OCI-LY3 (cell line): ENCODE results near the gene RPS6KC1.
"Not testable (repeated sequence)": the region's sequence is repeated elsewhere in the genome, so short reads cannot be mapped to it uniquely, and the experiment has no call there.

Experiments used
- H2AFZ ChIP-seq: fragments of 200-600, 300-600 bp; shearing (Covaris generic); 2 replicates; pipeline ENCODE4 v1.6.0; 2014; ENCODE audit warnings: antibody characterized with exemption, low read depth, low read length
- H3K27ac ChIP-seq: fragments of 200-600, 300-600 bp; sonication (generic); 2 replicates; pipeline ENCODE4 v1.5.1; 2014; ENCODE audit warnings: mild to moderate bottlenecking, low read length, moderate library complexity, mixed read lengths
- H3K27me3 ChIP-seq: fragments of 200-600, 300-600 bp; sonication (generic); 2 replicates; pipeline ENCODE4 v1.6.1; 2014; ENCODE audit warnings: low read depth, low read length, mixed read lengths
- H3K36me3 ChIP-seq: fragments of 200-600, 300-600 bp; sonication (generic); replicated peaks from 2 replicates; pipeline ENCODE3; 2014; ENCODE audit warnings: low read depth, low read length, mixed read lengths
- H3K4me1 ChIP-seq: fragments of 300-600, 200-600 bp; sonication (generic); 2 replicates; pipeline ENCODE4 v1.6.1; 2014; ENCODE audit warnings: low read length, mixed read lengths
- H3K4me2 ChIP-seq: fragments of 200-600, 300-600 bp; sonication (generic); 2 replicates; pipeline ENCODE4 v1.6.1; 2014; ENCODE audit warnings: low read length, mixed read lengths
- H3K4me3 ChIP-seq: fragments of 300-600, 200-600 bp; sonication (generic); 2 replicates; pipeline ENCODE4 v1.5.1; 2014; ENCODE audit warnings: antibody characterized with exemption, mild to moderate bottlenecking, low read length, moderate library complexity
- H3K79me2 ChIP-seq: fragments of 300-600, 200-600 bp; shearing (Covaris generic); 2 replicates; pipeline ENCODE4 v1.6.1; 2014; ENCODE audit warnings: mild to moderate bottlenecking, low read length, mixed read lengths
- H3K9ac ChIP-seq: fragments of 300-600, 200-600 bp; shearing (Covaris generic); 2 replicates; pipeline ENCODE4 v1.6.0; 2014; ENCODE audit warnings: mild to moderate bottlenecking, low read length, moderate library complexity
- H3K9me3 ChIP-seq: fragments of 200-600, 300-600 bp; shearing (Covaris generic); 2 replicates; pipeline ENCODE4 v1.6.1; 2014; ENCODE audit warnings: low read length, mixed read lengths; ENCODE audit not compliant: insufficient read depth
- H4K20me1 ChIP-seq: fragments of 200-600, 300-600 bp; sonication (generic); 2 replicates; pipeline ENCODE4 v1.6.1; 2016; ENCODE audit warnings: low read length, mixed read lengths; ENCODE audit not compliant: insufficient read depth
- EZH2phosphoT487 ChIP-seq: fragments of 200-600 bp; shearing (Covaris generic); IDR thresholded peaks from 2 replicates; pipeline ENCODE4 v1.6.1; 2018; ENCODE audit warnings: antibody characterized with exemption, mixed run types, low read depth
- TF ChIP-seq, protein P1 (sequence below): fragments of 200-600, 300-600 bp; sonication (generic); IDR thresholded peaks from 2 replicates; pipeline ENCODE4 v1.5.1; 2014; ENCODE audit warnings: antibody characterized with exemption, low read length, low read depth

The RPS6KC1 gene

DNA sequence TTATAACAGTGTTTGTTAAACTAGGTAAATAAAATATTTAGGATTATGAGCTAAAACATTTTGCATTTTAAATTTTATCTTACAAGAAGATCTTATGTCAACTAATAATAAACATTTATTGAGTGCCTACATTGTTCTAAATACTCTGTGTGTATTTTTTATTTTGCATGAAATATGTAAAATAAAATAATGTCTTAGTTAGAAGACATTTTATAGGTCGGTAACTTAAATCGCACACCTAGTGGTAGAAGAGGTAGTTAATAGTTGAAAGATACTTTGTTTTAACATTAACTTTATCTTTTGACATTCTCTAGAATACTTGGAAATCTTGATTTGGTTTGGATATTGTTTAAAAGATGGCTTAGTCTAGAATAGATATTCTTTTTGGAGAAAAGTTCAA is 60.5 kb downstream of the RPS6KC1 start:
- TF ChIP-seq, protein P1, sequence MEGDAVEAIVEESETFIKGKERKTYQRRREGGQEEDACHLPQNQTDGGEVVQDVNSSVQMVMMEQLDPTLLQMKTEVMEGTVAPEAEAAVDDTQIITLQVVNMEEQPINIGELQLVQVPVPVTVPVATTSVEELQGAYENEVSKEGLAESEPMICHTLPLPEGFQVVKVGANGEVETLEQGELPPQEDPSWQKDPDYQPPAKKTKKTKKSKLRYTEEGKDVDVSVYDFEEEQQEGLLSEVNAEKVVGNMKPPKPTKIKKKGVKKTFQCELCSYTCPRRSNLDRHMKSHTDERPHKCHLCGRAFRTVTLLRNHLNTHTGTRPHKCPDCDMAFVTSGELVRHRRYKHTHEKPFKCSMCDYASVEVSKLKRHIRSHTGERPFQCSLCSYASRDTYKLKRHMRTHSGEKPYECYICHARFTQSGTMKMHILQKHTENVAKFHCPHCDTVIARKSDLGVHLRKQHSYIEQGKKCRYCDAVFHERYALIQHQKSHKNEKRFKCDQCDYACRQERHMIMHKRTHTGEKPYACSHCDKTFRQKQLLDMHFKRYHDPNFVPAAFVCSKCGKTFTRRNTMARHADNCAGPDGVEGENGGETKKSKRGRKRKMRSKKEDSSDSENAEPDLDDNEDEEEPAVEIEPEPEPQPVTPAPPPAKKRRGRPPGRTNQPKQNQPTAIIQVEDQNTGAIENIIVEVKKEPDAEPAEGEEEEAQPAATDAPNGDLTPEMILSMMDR = no peak
- TF ChIP-seq EZH2phosphoT487 = no peak
- Histone ChIP-seq H3K9ac (peak overlapping the region; percentile 52), H3K79me2 (peaks cover 11% of the 10 kb centered on the region), H4K20me1 (no peaks in the 10 kb centered on the region), H2AFZ (no peak overlapping the region), H3K36me3 (peaks cover 12% of the 10 kb centered on the region), H3K9me3 (no peaks in the 10 kb centered on the region; the same call in 1 of the 2 replicates), H3K27me3 (no peaks in the 10 kb centered on the region), H3K4me2 (peak overlapping the region; percentile 78), H3K4me3 (peak overlapping the region; percentile 53), H3K27ac (peak overlapping the region; percentile 84), H3K4me1 (peaks cover 29% of the 10 kb centered on the region)

DNA sequence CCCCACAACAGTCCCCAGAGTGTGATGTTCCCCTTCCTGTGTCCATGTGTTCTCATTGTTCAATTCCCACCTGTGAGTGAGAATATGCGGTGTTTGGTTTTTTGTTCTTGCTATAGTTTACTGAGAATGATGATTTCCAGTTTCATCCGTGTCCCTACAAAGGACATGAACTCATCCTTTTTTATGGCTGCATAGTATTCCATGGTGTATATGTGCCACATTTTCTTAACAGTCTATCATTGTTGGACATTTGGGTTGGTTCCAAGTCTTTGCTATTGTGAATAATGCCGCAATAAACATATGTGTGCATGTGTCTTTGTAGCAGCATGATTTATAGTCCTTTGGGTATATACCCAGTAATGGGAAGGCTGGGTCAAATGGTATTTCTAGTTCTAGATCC is 61.7 kb downstream of the RPS6KC1 start:
- not testable (repeated sequence) for H4K20me1 ChIP-seq, H2AFZ ChIP-seq, H3K27ac ChIP-seq, H3K27me3 ChIP-seq, H3K4me2 ChIP-seq, H3K9ac ChIP-seq, H3K4me3 ChIP-seq, H3K9me3 ChIP-seq
- Histone ChIP-seq H3K79me2 (peaks cover 11% of the 10 kb centered on the region), H3K36me3 (peaks cover 11% of the 10 kb centered on the region), H3K4me1 (peaks cover 37% of the 10 kb centered on the region)

DNA sequence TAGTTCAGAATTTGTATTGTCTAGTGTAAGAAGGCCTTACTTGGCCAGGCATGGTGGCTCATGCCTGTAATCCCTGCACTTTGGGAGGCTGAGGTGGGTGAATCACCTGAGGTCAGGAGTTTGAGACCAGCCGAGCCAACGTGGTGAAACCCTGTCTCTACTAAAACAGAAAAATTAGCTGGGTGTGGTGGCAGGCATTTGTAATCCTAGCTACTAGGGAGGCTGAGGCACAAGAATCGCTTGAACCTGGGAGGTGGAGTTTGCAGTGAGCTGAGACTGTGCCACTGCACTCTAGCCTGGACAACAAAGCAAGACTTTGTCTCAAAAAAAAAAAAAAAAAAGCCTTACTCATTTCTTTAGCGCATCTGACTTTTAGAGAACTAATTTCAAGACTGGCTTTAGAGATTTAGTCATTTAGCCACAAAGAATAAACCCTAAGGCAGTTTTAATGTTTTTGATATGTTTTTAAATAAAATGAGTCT is 66.7 kb downstream of the RPS6KC1 start:
- H3K4me3 ChIP-seq, H3K9me3 ChIP-seq, H2AFZ ChIP-seq, H3K79me2 ChIP-seq, H3K36me3 ChIP-seq, H4K20me1 ChIP-seq, H3K27me3 ChIP-seq, H3K9ac ChIP-seq: not testable (repeated sequence)
- Histone ChIP-seq H3K4me1 (peaks cover 41% of the 10 kb centered on the region), H3K4me2 (peak overlapping the region; percentile 46), H3K27ac (peak overlapping the region; percentile 26; the same call in 1 of the 2 replicates)

DNA sequence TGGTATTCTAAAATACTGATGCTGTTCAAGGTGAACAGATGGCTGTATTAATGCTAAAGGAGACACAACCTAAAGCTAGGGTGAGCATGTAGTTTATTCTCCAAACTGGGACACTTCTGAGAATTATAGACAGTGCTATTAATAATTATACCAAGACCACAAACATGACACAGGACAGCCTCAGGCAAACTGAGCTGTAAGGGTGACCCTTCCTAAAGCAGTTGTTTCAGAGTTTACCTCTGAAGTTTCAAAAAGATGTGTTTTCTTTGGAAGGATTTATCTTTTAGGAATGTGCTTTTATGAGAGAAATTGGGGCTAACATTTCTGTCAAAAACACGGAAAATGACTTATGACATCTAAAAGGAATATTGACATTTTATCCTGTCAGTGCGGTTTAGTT is 68.8 kb downstream of the RPS6KC1 start:
- Histone ChIP-seq H3K4me1 (peaks cover 43% of the 10 kb centered on the region), H4K20me1 (no peaks in the 10 kb centered on the region), H3K9me3 (no peaks in the 10 kb centered on the region; the same call in 1 of the 2 replicates), H2AFZ (no peak overlapping the region), H3K27ac (no peak overlapping the region), H3K79me2 (peaks cover 3% of the 10 kb centered on the region; the same call in 1 of the 2 replicates), H3K4me3 (no peak overlapping the region), H3K27me3 (no peaks in the 10 kb centered on the region), H3K36me3 (peaks cover 7% of the 10 kb centered on the region), H3K9ac (no peak overlapping the region), H3K4me2 (no peak overlapping the region)
- TF ChIP-seq EZH2phosphoT487 = no peak
- TF ChIP-seq, protein P1 = no peak

DNA sequence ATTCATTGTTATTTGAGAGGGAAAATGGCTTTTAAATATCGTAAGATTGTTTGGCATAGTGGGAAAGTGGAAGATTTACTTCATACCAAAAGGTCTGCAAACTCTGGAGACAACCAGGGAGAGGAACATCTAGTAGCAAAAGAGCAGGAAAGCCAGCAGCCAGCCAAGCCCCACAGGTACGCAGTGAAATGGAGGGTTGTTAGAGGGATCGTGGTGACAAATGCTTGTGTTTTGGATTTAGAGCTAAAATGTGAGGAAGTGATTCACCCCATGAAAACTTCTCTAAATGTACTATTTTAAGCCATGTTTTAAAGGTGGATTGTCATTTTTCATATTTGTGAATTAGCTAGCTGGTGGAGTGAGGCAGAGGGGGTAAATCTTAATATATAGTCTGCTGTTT is 69.3 kb downstream of the RPS6KC1 start:
- Histone ChIP-seq H3K9me3 (no peaks in the 10 kb centered on the region; the same call in 1 of the 2 replicates), H3K27ac (no peak overlapping the region), H3K36me3 (peaks cover 7% of the 10 kb centered on the region), H3K4me1 (peaks cover 43% of the 10 kb centered on the region), H3K9ac (no peak overlapping the region), H3K4me2 (no peak overlapping the region), H3K4me3 (no peak overlapping the region), H2AFZ (no peak overlapping the region), H3K27me3 (no peaks in the 10 kb centered on the region), H3K79me2 (peaks cover 3% of the 10 kb centered on the region; the same call in 1 of the 2 replicates), H4K20me1 (no peaks in the 10 kb centered on the region)
- TF ChIP-seq, protein P1 = no peak
- TF ChIP-seq EZH2phosphoT487 = no peak
